Ovary (tissue), 9 donors: ENCODE results near the gene AGBL4. TPM values are rescaled to one million over a fixed set of nuclear protein-coding genes. Genes with fewer than 3 reads are reported as not detected.

Experiments used
- DNase-seq, 5 donors: peaks; one replicate each; pipeline ENCODE4 v3.0.0-alpha.2; 2019 to 2020
- H3K27ac ChIP-seq, 2 donors: fragments of 200-600 bp; one replicate each; pipeline versions ENCODE4 v1.5.1 to v1.8.0; 2019 to 2022
- H3K27me3 ChIP-seq: fragments of 200-600 bp; one replicate; pipeline ENCODE4 v1.8.0; 2022
- H3K36me3 ChIP-seq: fragments of 200-600 bp; sonication (generic); one replicate; pipeline ENCODE4 v1.5.1; 2019
- H3K4me1 ChIP-seq: one replicate; pipeline ENCODE4 v1.8.1; 2013; ENCODE audit warnings: mild to moderate bottlenecking, moderate library complexity; ENCODE audit not compliant: insufficient read depth
- H3K4me3 ChIP-seq: fragments of 200-600 bp; sonication (generic); one replicate; pipeline ENCODE4 v1.5.1; 2017
- H3K9me3 ChIP-seq, 2 donors: fragments of 200-600 bp in 1 of 2; sonication (generic) in 1 of 2; one replicate each; pipeline versions ENCODE4 v1.5.1 to v1.8.1; 2013 to 2019; ENCODE audit warnings: mild to moderate bottlenecking in 1 of 2, moderate library complexity in 1 of 2
- CTCF ChIP-seq, 3 donors: fragments of 450-650 bp in 2 of 3; fragments of 200-600 bp in 1 of 3; IDR thresholded peaks; one replicate each; pipeline versions ENCODE4 v1.5.1 to v1.8.0; 2016 to 2022; ENCODE audit warnings: antibody characterized with exemption in 3 of 3, mild to moderate bottlenecking in 1 of 3
- EP300 ChIP-seq: sonication (generic); formaldehyde crosslinking; IDR thresholded peaks from one replicate; pipeline ENCODE4 v1.6.1; 2017; ENCODE audit warnings: antibody characterized with exemption
- POLR2A ChIP-seq: fragments of 450-650 bp; IDR thresholded peaks from one replicate; pipeline ENCODE4 v1.6.1; 2017; ENCODE audit warnings: antibody characterized with exemption, mild to moderate bottlenecking, moderate library complexity
- WGBS, 3 donors: extraction: QIAGEN DNeasy Blood & Tissue Kit in 1 of 3; methylation state at CpG; one replicate each; pipeline versions ENCODE4 v1.1.5 to v1.1.7; 2013 to 2017; 5-methylcytosine and 5-hydroxymethylcytosine counted together
- intact Hi-C, 4 donors: fragments of 100-400 bp; cut with DNase I; formaldehyde crosslinking; loops; one replicate each; pipeline versions ENCODE4 v1.11.0 to v1.15.1; 2022 to 2023
- polyA plus RNA-seq, 2 donors: library from polyadenylated mRNA; stranded (reverse); fragments of 200-250 nt in 1 of 2; fragments of 350-450 nt in 1 of 2; fragmentation: Illumina TruSeq in 1 of 2; extraction: RNeasy Lipid Tissue Mini Kit (QIAGEN cat#74804) in 1 of 2; gene quantifications; one replicate each; pipeline ENCODE4 v1.2.3, GENCODE V29; 2013 to 2014
- total RNA-seq, 7 donors: library from RNA; depleted of rRNA in 2 of 7; stranded (reverse); fragments of >200 nt in 2 of 7; fragmentation: NEBNext Ultra II Directional in 3 of 7; extraction: Animal tissue kit (Norgen Biotek cat#: 25700) in 3 of 7; gene quantifications; one replicate each; pipeline versions ENCODE4 v1.1.0 to v1.2.4, GENCODE V29; 2016 to 2023
- donor health status: DM: no; HTN: no; CAD: no; lungs with moderate emphysema.
- donor health status: DM: no; HTN: no; CAD: no.
- donor health status: Bipolar disorder and iron deficiency.
- donor health status: DM: yes; HTN: yes; CAD: no.
- donor health status: DM: no; HTN: no; CAD: no.
- donor health status: DM: yes; HTN: yes; CAD: no.

Gene AGBL4
- total and polyA plus RNA-seq, 9 donors, result 0.15 to 6.2 (median 0.64) TPM

GRCh38 chr1:48548985-48549384, 1474.8 kb downstream of the AGBL4 start:
- Histone ChIP-seq H3K4me1 (no peaks in the 10 kb centered on the region), H3K27me3 (no peaks in the 10 kb centered on the region), H3K4me3 (no peak overlapping the region), H3K27ac (no peak overlapping the region), H3K9me3 (no peaks in the 10 kb centered on the region), H3K36me3 (no peaks in the 10 kb centered on the region)
- TF ChIP-seq CTCF (IDR thresholded peaks at IDR 0.05) (no peak), POLR2A (no peak), EP300 (no peak)
- no peak for DNase-seq
- intact Hi-C loops, result no loop called here

- Histone ChIP-seq H3K36me3 (no peaks in the 10 kb centered on the region), H3K9me3 (no peaks in the 10 kb centered on the region), H3K4me3 (no peak overlapping the region), H3K4me1 (no peaks in the 10 kb centered on the region), H3K27ac (no peak overlapping the region), H3K27me3 (no peaks in the 10 kb centered on the region)
- 53 to 63% (median 60%) methylated on average over 1 of the region's 1 CpG for WGBS, 3 donors
- TF ChIP-seq POLR2A (no peak), EP300 (no peak), CTCF (IDR thresholded peaks at IDR 0.05) (no peak)
- intact Hi-C loops, result no loop called here
- no peak for DNase-seq
Measured at GRCh38 chr1:48547561-48548220, 1476.1 kb downstream of the AGBL4 start.

GRCh38 chr1:48543854-48544253, 1479.9 kb downstream of the AGBL4 start:
- intact Hi-C loops, result no loop called here
- no peaks in the 10 kb centered on the region for H3K36me3 ChIP-seq
- no peaks in the 10 kb centered on the region for H3K27me3 ChIP-seq
- H3K27ac ChIP-seq, result no peak overlapping the region
- no peak for DNase-seq
- no peaks in the 10 kb centered on the region for H3K4me1 ChIP-seq
- H3K9me3 ChIP-seq, result no peaks in the 10 kb centered on the region
- no peak overlapping the region for H3K4me3 ChIP-seq
- TF ChIP-seq EP300 (no peak), CTCF (IDR thresholded peaks at IDR 0.05) (no peak)

GRCh38 chr1:48540587-48540986, 1483.2 kb downstream of the AGBL4 start:
- no peaks in the 10 kb centered on the region for H3K4me1 ChIP-seq
- no peak overlapping the region for H3K27ac ChIP-seq
- intact Hi-C loops, result no loop called here
- TF ChIP-seq POLR2A (no peak), EP300 (no peak), CTCF (IDR thresholded peaks at IDR 0.05) (no peak)
- H3K4me3 ChIP-seq, result no peak overlapping the region
- DNase-seq, result no peak
- no peaks in the 10 kb centered on the region for H3K27me3 ChIP-seq
- H3K9me3 ChIP-seq, result no peaks in the 10 kb centered on the region
- WGBS, 3 donors, result 14 to 25% (median 19%) methylated on average over 3 of the region's 3 CpGs
- no peaks in the 10 kb centered on the region for H3K36me3 ChIP-seq
